H1 (cell line): ENCODE data around the gene R3HDM4. TPM values are rescaled to one million over a fixed set of nuclear protein-coding genes. Genes with fewer than 3 reads are reported as not detected.

ENCODE experiments used
- CTCF ChIA-PET: fragments of 300-600 bp; sonication (Branson Sonifier 250); formaldehyde crosslinking; loops from one replicate; lab custom pipeline; 2021; ENCODE audit not compliant: partially characterized antibody; lab: Charles Lee
- POLR2A ChIA-PET: fragments of 300-600 bp; sonication (Branson Sonifier 250); formaldehyde crosslinking; loops from one replicate; lab custom pipeline; 2021; ENCODE audit warnings: inconsistent platforms; ENCODE audit not compliant: partially characterized antibody; lab: Charles Lee
- DNase-seq, 2 experiments: peaks; one replicate each; pipeline versions ENCODE4 v3.0.0 to v3.0.0-alpha.2; 2010 to 2022; ENCODE audit warnings: low spot score in 2 of 2, low read depth in 1 of 2, mixed read lengths in 1 of 2
- FAIRE-seq: peaks from 2 replicates; lab custom pipeline; 2011; peaks lifted over from hg19 to GRCh38; lab: Jason Lieb, UNC
- H2AFZ ChIP-seq: 2 replicates; pipeline ENCODE4 v1.8.1; 2012; ENCODE audit warnings: low read length, inconsistent platforms
- H2AK5ac ChIP-seq: 2 replicates; pipeline ENCODE4 v1.6.1; 2013; ENCODE audit warnings: low read depth, low read length
- H2BK120ac ChIP-seq: replicated peaks from 2 replicates; pipeline ENCODE3; 2013; ENCODE audit warnings: low read depth, low read length, inconsistent platforms
- H2BK12ac ChIP-seq: 2 replicates; pipeline ENCODE4 v1.6.1; 2013; ENCODE audit warnings: low read depth, low read length
- H2BK15ac ChIP-seq: 2 replicates; pipeline ENCODE4 v1.6.1; 2013; ENCODE audit warnings: low read length
- H2BK20ac ChIP-seq: 2 replicates; pipeline ENCODE4 v1.6.1; 2013; ENCODE audit warnings: low read length
- H2BK5ac ChIP-seq: 2 replicates; pipeline ENCODE4 v1.6.1; 2013; ENCODE audit warnings: low read depth, low read length
- H3K14ac ChIP-seq: 2 replicates; pipeline ENCODE4 v1.6.1; 2013; ENCODE audit warnings: inconsistent platforms; ENCODE audit not compliant: insufficient read length
- H3K18ac ChIP-seq: 2 replicates; pipeline ENCODE4 v1.6.1; 2013; ENCODE audit warnings: low read length; ENCODE audit errors: extremely low read depth
- H3K23ac ChIP-seq: 2 replicates; pipeline ENCODE4 v1.6.1; 2013; ENCODE audit warnings: inconsistent platforms; ENCODE audit not compliant: insufficient read length
- H3K23me2 ChIP-seq: 2 replicates; pipeline ENCODE4 v1.6.1; 2013; ENCODE audit warnings: low read depth, low read length
- H3K27ac ChIP-seq: 2 replicates; pipeline ENCODE4 v1.6.1; 2011; ENCODE audit warnings: low read depth, low read length, inconsistent platforms
- H3K27me3 ChIP-seq, 4 experiments: replicated peaks in 1 of 4; 1 replicate in 1 of 4; 2 replicates in 3 of 4; pipeline versions ENCODE4 v1.6.1 to v1.8.1; 2011 to 2013; ENCODE audit warnings: low read length in 3 of 4, mild to moderate bottlenecking in 3 of 4, inconsistent platforms in 2 of 4, mixed read lengths in 2 of 4, moderate library complexity in 1 of 4; ENCODE audit not compliant: control insufficient read depth in 3 of 4, insufficient read depth in 3 of 4; ENCODE audit errors: extremely low read depth in 1 of 4
- H3K36me3 ChIP-seq, 4 experiments: 2 replicates each; pipeline versions ENCODE4 v1.6.1 to v1.8.1; 2011 to 2013; ENCODE audit warnings: mild to moderate bottlenecking in 4 of 4, low read length in 3 of 4, moderate library complexity in 2 of 4, control low read depth in 1 of 4, inconsistent platforms in 1 of 4; ENCODE audit not compliant: insufficient read depth in 4 of 4, control insufficient read depth in 2 of 4
- H3K4ac ChIP-seq: replicated peaks from 2 replicates; pipeline ENCODE3; 2013; ENCODE audit warnings: low read length, low read depth, mixed read lengths, inconsistent platforms; ENCODE audit not compliant: insufficient read length
- H3K4me1 ChIP-seq, 4 experiments: replicated peaks in 1 of 4; 1 replicate in 1 of 4; 2 replicates in 3 of 4; pipeline versions ENCODE4 v1.6.1 to v1.8.1; 2011 to 2013; ENCODE audit warnings: low read length in 3 of 4, inconsistent platforms in 2 of 4, mixed read lengths in 1 of 4; ENCODE audit not compliant: insufficient read depth in 4 of 4, control insufficient read depth in 3 of 4
- H3K4me2 ChIP-seq, 2 experiments: 2 replicates each; pipeline versions ENCODE4 v1.6.1 to v1.8.1; 2011 to 2013; ENCODE audit warnings: low read depth in 2 of 2, low read length in 2 of 2, control low read depth in 1 of 2, inconsistent platforms in 1 of 2, mild to moderate bottlenecking in 1 of 2; ENCODE audit not compliant: insufficient read depth in 1 of 2
- H3K4me3 ChIP-seq, 4 experiments: fragments of 200-600, 300-600 bp in 1 of 4; sonication (generic), shearing (Covaris generic), sonication (Bioruptor Twin) in 1 of 4; 2 replicates each; pipeline versions ENCODE4 v1.5.1 to v1.8.1; 2011 to 2016; ENCODE audit warnings: low read length in 4 of 4, low read depth in 3 of 4, control low read depth in 2 of 4, inconsistent platforms in 2 of 4, mild to moderate bottlenecking in 2 of 4, mixed read lengths in 1 of 4, moderate library complexity in 1 of 4; ENCODE audit not compliant: insufficient read depth in 2 of 4; ENCODE audit errors: extremely low read depth in 1 of 4
- H3K56ac ChIP-seq: replicated peaks from 2 replicates; pipeline ENCODE3; 2013; ENCODE audit warnings: low read depth, mild to moderate bottlenecking, mixed read lengths, low read length, inconsistent platforms; ENCODE audit not compliant: insufficient read length
- H3K79me1 ChIP-seq: 2 replicates; pipeline ENCODE4 v1.6.1; 2013; ENCODE audit warnings: low read depth, low read length, control low read depth
- H3K79me2 ChIP-seq, 2 experiments: 2 replicates each; pipeline versions ENCODE4 v1.6.1 to v1.8.1; 2012 to 2013; ENCODE audit warnings: low read length in 2 of 2, mild to moderate bottlenecking in 2 of 2, inconsistent platforms in 1 of 2; ENCODE audit not compliant: insufficient read depth in 2 of 2, control insufficient read depth in 1 of 2
- H3K9ac ChIP-seq, 4 experiments: replicated peaks in 1 of 4; 1 replicate in 1 of 4; 2 replicates in 3 of 4; pipeline versions ENCODE4 v1.6.1 to v1.8.1; 2011 to 2013; ENCODE audit warnings: low read depth in 3 of 4, low read length in 3 of 4, control low read depth in 2 of 4, mild to moderate bottlenecking in 2 of 4, moderate library complexity in 2 of 4, inconsistent platforms in 1 of 4; ENCODE audit errors: extremely low read depth in 1 of 4
- H3K9me3 ChIP-seq, 2 experiments: 2 replicates each; pipeline versions ENCODE4 v1.6.1 to v1.8.1; 2012 to 2013; ENCODE audit warnings: mild to moderate bottlenecking in 2 of 2, moderate library complexity in 2 of 2, control low read depth in 1 of 2, inconsistent platforms in 1 of 2, low read depth in 1 of 2, low read length in 1 of 2, mixed read lengths in 1 of 2; ENCODE audit not compliant: insufficient read depth in 2 of 2
- H4K20me1 ChIP-seq, 2 experiments: replicated peaks in 1 of 2; 2 replicates each; pipeline versions ENCODE3 to v1.8.1; 2011 to 2013; ENCODE audit warnings: inconsistent platforms in 2 of 2, low read length in 2 of 2, mild to moderate bottlenecking in 1 of 2; ENCODE audit not compliant: insufficient read depth in 2 of 2, control insufficient read depth in 1 of 2
- H4K5ac ChIP-seq: 2 replicates; pipeline ENCODE4 v1.6.1; 2013; ENCODE audit warnings: low read length, low read depth, mixed read lengths, inconsistent platforms; ENCODE audit not compliant: insufficient read length
- H4K8ac ChIP-seq: 2 replicates; pipeline ENCODE4 v1.8.0; 2013; ENCODE audit warnings: mild to moderate bottlenecking, moderate library complexity, low read length, inconsistent platforms; ENCODE audit not compliant: insufficient read depth; ENCODE audit errors: extremely low read depth
- H4K91ac ChIP-seq: replicated peaks from 2 replicates; pipeline ENCODE3; 2013; ENCODE audit warnings: low read length, mixed read lengths, inconsistent platforms; ENCODE audit not compliant: insufficient read length
- ASH2L ChIP-seq: fragments of 200-600, 300-600 bp; sonication (generic); IDR thresholded peaks from one replicate; pipeline ENCODE4 v1.7.1; 2017; ENCODE audit warnings: low read length
- BCL11A ChIP-seq, 2 experiments: IDR thresholded peaks; one replicate each; pipeline ENCODE4 v1.6.1; 2011; ENCODE audit warnings: low read depth in 2 of 2, low read length in 2 of 2, mild to moderate bottlenecking in 2 of 2
- BRCA1 ChIP-seq: IDR thresholded peaks from 2 replicates; pipeline ENCODE4 v1.6.1; 2012; ENCODE audit warnings: low read depth, low read length, improper control_type of control experiment
- CBX8 ChIP-seq: fragments of 300-800, 300-1000 bp; sonication (generic); IDR thresholded peaks from 2 replicates; pipeline ENCODE4 v1.7.1; 2016; ENCODE audit warnings: low read depth, low read length, borderline replicate concordance
- CTBP2 ChIP-seq: IDR thresholded peaks from 2 replicates; pipeline ENCODE4 v1.7.0; 2011; ENCODE audit warnings: borderline replicate concordance, mild to moderate bottlenecking, moderate library complexity, mixed read lengths, low read length; ENCODE audit not compliant: insufficient read depth, insufficient read length
- GABPA ChIP-seq: IDR thresholded peaks from 2 replicates; pipeline ENCODE4 v1.6.1; 2011; ENCODE audit warnings: mild to moderate bottlenecking, low read length, moderate library complexity, borderline replicate concordance; ENCODE audit not compliant: insufficient read depth
- GTF2F1 ChIP-seq: IDR thresholded peaks from 2 replicates; pipeline ENCODE4 v1.6.1; 2012; ENCODE audit warnings: low read depth, low read length, improper control_type of control experiment, borderline replicate concordance
- MAFK ChIP-seq: IDR thresholded peaks from 2 replicates; pipeline ENCODE4 v1.6.1; 2012; ENCODE audit warnings: low read depth, mild to moderate bottlenecking, improper control_type of control experiment, low read length
- POLR2AphosphoS5 ChIP-seq: IDR thresholded peaks from 2 replicates; pipeline ENCODE4 v1.6.1; 2011; ENCODE audit warnings: low read depth, low read length
- POU5F1 ChIP-seq: IDR thresholded peaks from 2 replicates; pipeline ENCODE4 v1.6.1; 2011; ENCODE audit warnings: low read depth, mild to moderate bottlenecking, low read length, moderate library complexity
- YY1 ChIP-seq: IDR thresholded peaks from 2 replicates; pipeline ENCODE4 v1.6.1; 2011; ENCODE audit warnings: low read depth, mild to moderate bottlenecking, low read length
- ZNF274 ChIP-seq: IDR thresholded peaks from 2 replicates; pipeline ENCODE4 v1.7.0; 2012; ENCODE audit warnings: low read length, borderline replicate concordance; ENCODE audit errors: extremely low read depth
- WGBS, 2 experiments: shearing (Covaris generic) in 1 of 2; methylation state at CpG; one replicate each; pipeline versions ENCODE4 v1.1.6 to v1.1.7; 2013 to 2015; ENCODE audit warnings: low lambda C conversion rate in 2 of 2, mixed read lengths in 2 of 2, inconsistent platforms in 1 of 2, low coverage in 1 of 2, missing lambda C conversion rate in 1 of 2; ENCODE audit not compliant: insufficient replicate concordance in 2 of 2, insufficient coverage in 1 of 2, insufficient read length in 1 of 2; ENCODE audit errors: extremely low coverage in 1 of 2, missing lambda C conversion rate in 1 of 2; 5-methylcytosine and 5-hydroxymethylcytosine counted together
- polyA plus RNA-seq, 7 experiments: library from polyadenylated mRNA; depleted of rRNA in 3 of 7; stranded (reverse) in 5 of 7; unstranded in 2 of 7; fragments of >200 nt in 5 of 7; fragments of 200-250 nt in 2 of 7; gene quantifications; 1 replicate in 5 of 7; 2 replicates in 1 of 7; 4 replicates in 1 of 7; pipeline versions ENCODE4 v1.2.1 to v1.2.3, GENCODE V29; 2011 to 2013; ENCODE audit warnings: missing spikeins in 2 of 7, mixed read lengths in 2 of 7
- total RNA-seq: library from RNA; stranded (reverse); fragmentation: NEBNext Ultra II Directional; extraction: Animal tissue kit (Norgen Biotek cat#: 25700); gene quantifications from 2 replicates; pipeline ENCODE4 v1.2.1, GENCODE V29; 2021

The R3HDM4 gene
- total and polyA plus RNA-seq, 2 of the 8 experiments (the other 6 are each of a cell fraction or from before 2014, with no cell fraction given): 76.8 to 102 TPM

GRCh38 chr19:939439-939838 lies 26.4 kb upstream of the R3HDM4 start:
- H3K27me3 ChIP-seq: no peaks in the 10 kb centered on the region
- peaks cover 7 to 41% of the 10 kb centered on the region in 2 experiments for H4K20me1 ChIP-seq

More at GRCh38 chr19:939439-939838, 26.4 kb upstream of the R3HDM4 start:
- POLR2A ChIA-PET: interaction anchor here (1.1 to 2.9 kb wide), 5 partner anchors 9 to 45 kb away, joined by 3 to 8 read pairs (median 4); partner anchors contain the start of gene WDR18
- Histone ChIP-seq H3K9me3 (no peaks in the 10 kb centered on the region), H3K4ac (no peak overlapping the region), H3K79me2 (peaks cover 5 to 67% of the 10 kb centered on the region in 2 experiments), H3K56ac (no peak overlapping the region), H2AK5ac (no peak overlapping the region), H3K27ac (no peak overlapping the region; the same call in 1 of the 2 replicates), H2BK15ac (no peak overlapping the region), H2BK5ac (peak overlapping the region; percentile 56; the same call in 1 of the 2 replicates), H3K79me1 (peaks cover 16% of the 10 kb centered on the region), H3K23ac (no peak overlapping the region), H3K18ac (no peak overlapping the region), H4K8ac (no peak overlapping the region), H2BK12ac (no peak overlapping the region), H3K4me2 (no peak overlapping the region), H2BK120ac (no peak overlapping the region), H2BK20ac (no peak overlapping the region), H4K5ac (no peak overlapping the region), H3K14ac (no peak overlapping the region), H3K4me1 (no peaks in the 10 kb centered on the region), H3K36me3 (peaks cover 3 to 13% (median 5%) of the 10 kb centered on the region in 4 experiments; a peak in 7 of 8 replicates), H3K4me3 (no peak overlapping the region), H2AFZ (no peak overlapping the region), H3K23me2 (no peaks in the 10 kb centered on the region), H4K91ac (no peak overlapping the region), H3K9ac (no peak overlapping the region)
- DNase-seq (no peak), FAIRE-seq (no peak)
- CTCF ChIA-PET: interaction anchor here (0.6 to 2.5 kb wide), 4 partner anchors 8 to 1974 kb away, joined by 3 to 15 read pairs (median 5); no protein-coding TSS in a partner anchor
- no peak for TF ChIP-seq POU5F1
- TF ChIP-seq CBX8: no peak
- no peak for TF ChIP-seq GTF2F1
- no peak for TF ChIP-seq ZNF274
- no peak for TF ChIP-seq BRCA1
- TF ChIP-seq BCL11A (IDR thresholded peaks at IDR 0.05; ENCODE audit: low read depth in 2 of 2, low read length in 2 of 2): no peak
- no peak for TF ChIP-seq POLR2AphosphoS5
- TF ChIP-seq CTBP2: no peak
- no peak for TF ChIP-seq MAFK
- TF ChIP-seq GABPA: no peak
- TF ChIP-seq ASH2L: no peak
- no peak for TF ChIP-seq YY1
- WGBS, 2 experiments: 94% methylated on average over 22 of the region's 22 CpGs; no CpG with 5 or more reads in 1 of the 2 experiments
